ENCODE measurements around the gene SDF2. TPM values are rescaled to one million over a fixed set of nuclear protein-coding genes. Genes with fewer than 3 reads are reported as not detected.

The SDF2 gene
- polyA plus RNA-seq, 1 of the 3 experiments (the other 2 are of a cell fraction), result 108 TPM

GRCh38 chr17:28645576-28645939 lies 16.1 kb downstream of the SDF2 start:
- TF ChIP-seq ELF1 (IDR thresholded peaks at IDR 0.05), result no peak
- no peak for TF ChIP-seq TEAD4 (IDR thresholded peaks at IDR 0.05; ENCODE audit: borderline replicate concordance, insufficient read depth)
- no peak for TF ChIP-seq NFIC (IDR thresholded peaks at IDR 0.05; ENCODE audit: borderline replicate concordance)
- no peak for TF ChIP-seq NRF1 (IDR thresholded peaks at IDR 0.05; ENCODE audit: low read depth, low read length)
- no peak for TF ChIP-seq REST (IDR thresholded peaks at IDR 0.05; ENCODE audit: low read depth, low read length)
- no peak for TF ChIP-seq EP300 (IDR thresholded peaks at IDR 0.05; ENCODE audit: borderline replicate concordance in 1 of 2, low read depth in 1 of 2, low read length in 1 of 2)
- TF ChIP-seq GATA2 (CRISPR knock-in tag; IDR thresholded peaks at IDR 0.05), result no peak
- no peak for TF ChIP-seq JUND (IDR thresholded peaks at IDR 0.05)
- TF ChIP-seq RAD21 (IDR thresholded peaks at IDR 0.05; ENCODE audit: low read length), result no peak
- no peak for TF ChIP-seq PBX3 (IDR thresholded peaks at IDR 0.05)
- no peak for TF ChIP-seq TCF12 (IDR thresholded peaks at IDR 0.05)
- no peak for TF ChIP-seq POLR2AphosphoS5 (IDR thresholded peaks at IDR 0.05; ENCODE audit: low read depth, low read length)
- TF ChIP-seq, protein P1, sequence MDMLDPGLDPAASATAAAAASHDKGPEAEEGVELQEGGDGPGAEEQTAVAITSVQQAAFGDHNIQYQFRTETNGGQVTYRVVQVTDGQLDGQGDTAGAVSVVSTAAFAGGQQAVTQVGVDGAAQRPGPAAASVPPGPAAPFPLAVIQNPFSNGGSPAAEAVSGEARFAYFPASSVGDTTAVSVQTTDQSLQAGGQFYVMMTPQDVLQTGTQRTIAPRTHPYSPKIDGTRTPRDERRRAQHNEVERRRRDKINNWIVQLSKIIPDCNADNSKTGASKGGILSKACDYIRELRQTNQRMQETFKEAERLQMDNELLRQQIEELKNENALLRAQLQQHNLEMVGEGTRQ (IDR thresholded peaks at IDR 0.05; ENCODE audit: borderline replicate concordance, low read depth, low read length), result no peak
- TF ChIP-seq, protein P2, sequence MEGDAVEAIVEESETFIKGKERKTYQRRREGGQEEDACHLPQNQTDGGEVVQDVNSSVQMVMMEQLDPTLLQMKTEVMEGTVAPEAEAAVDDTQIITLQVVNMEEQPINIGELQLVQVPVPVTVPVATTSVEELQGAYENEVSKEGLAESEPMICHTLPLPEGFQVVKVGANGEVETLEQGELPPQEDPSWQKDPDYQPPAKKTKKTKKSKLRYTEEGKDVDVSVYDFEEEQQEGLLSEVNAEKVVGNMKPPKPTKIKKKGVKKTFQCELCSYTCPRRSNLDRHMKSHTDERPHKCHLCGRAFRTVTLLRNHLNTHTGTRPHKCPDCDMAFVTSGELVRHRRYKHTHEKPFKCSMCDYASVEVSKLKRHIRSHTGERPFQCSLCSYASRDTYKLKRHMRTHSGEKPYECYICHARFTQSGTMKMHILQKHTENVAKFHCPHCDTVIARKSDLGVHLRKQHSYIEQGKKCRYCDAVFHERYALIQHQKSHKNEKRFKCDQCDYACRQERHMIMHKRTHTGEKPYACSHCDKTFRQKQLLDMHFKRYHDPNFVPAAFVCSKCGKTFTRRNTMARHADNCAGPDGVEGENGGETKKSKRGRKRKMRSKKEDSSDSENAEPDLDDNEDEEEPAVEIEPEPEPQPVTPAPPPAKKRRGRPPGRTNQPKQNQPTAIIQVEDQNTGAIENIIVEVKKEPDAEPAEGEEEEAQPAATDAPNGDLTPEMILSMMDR (IDR thresholded peaks at IDR 0.05), result no peak
- TF ChIP-seq EZH2phosphoT487 (IDR thresholded peaks at IDR 0.05; ENCODE audit: borderline replicate concordance, low read depth), result no peak
- no peak for TF ChIP-seq SIN3A (IDR thresholded peaks at IDR 0.05; ENCODE audit: borderline replicate concordance, low read depth, low read length)
- no peak for TF ChIP-seq FOSL2 (IDR thresholded peaks at IDR 0.05; ENCODE audit: borderline replicate concordance, low read depth)
- TF ChIP-seq YY1 (IDR thresholded peaks at IDR 0.05; ENCODE audit: low read depth), result no peak
- no peak for TF ChIP-seq SMC3 (IDR thresholded peaks at IDR 0.05; ENCODE audit: low read depth, low read length)
- no peaks in the 10 kb centered on the region for H3K27me3 ChIP-seq (ENCODE audit: insufficient read depth)
- WGBS (ENCODE audit: low lambda C conversion rate), result 51% methylated on average over 8 of the region's 8 CpGs
- H3K4me2 ChIP-seq, result peak overlapping the region; percentile 97
- H2AFZ ChIP-seq (ENCODE audit: low read depth), result peak overlapping the region; percentile 74
- H3K9me2 ChIP-seq, result no peaks in the 10 kb centered on the region
- H3F3A ChIP-seq (replicated peaks; ENCODE audit: insufficient read depth), result peaks cover 35% of the 10 kb centered on the region
- peaks cover 9% of the 10 kb centered on the region for H4K20me1 ChIP-seq (ENCODE audit: insufficient read depth)
- H3K79me2 ChIP-seq (ENCODE audit: insufficient read depth), result peaks cover 55% of the 10 kb centered on the region
- H3K36me3 ChIP-seq (replicated peaks in 1 of 2; ENCODE audit: control insufficient read depth in 1 of 2, insufficient read depth in 2 of 2, low read length in 1 of 2), result peaks cover 32 to 44% of the 10 kb centered on the region in 2 experiments
- ChIA-PET CTCF (interaction anchor here (0.5 to 4.1 kb wide), 16 partner anchors 11 to 410 kb away, joined by 3 to 50 read pairs (median 4); partner anchors contain the start of genes NEK8, SDF2, SUPT6H and TLCD1), POLR2A (interaction anchor here (0.9 to 1.7 kb wide), 4 partner anchors 11 to 74 kb away, joined by 3 to 7 read pairs (median 5); partner anchors contain the start of genes RPL23A, SDF2 and SUPT6H)
- H3K4me3 ChIP-seq (ENCODE audit: low read depth in 2 of 2, low read length in 1 of 2), result peak overlapping the region; percentile 67 to 95
- H3K9me3 ChIP-seq, result no peaks in the 10 kb centered on the region
- H3K4me1 ChIP-seq (ENCODE audit: control insufficient read depth in 1 of 2, insufficient read depth in 2 of 2, low read depth in 1 of 2, low read length in 1 of 2), result peaks cover 6 to 14% of the 10 kb centered on the region in 2 experiments; a peak in 3 of 4 replicates
- H3K9ac ChIP-seq, result peak overlapping the region; percentile 72
- DNase-seq, result no peak
- H3K27ac ChIP-seq (ENCODE audit: low read depth in 2 of 2, low read length in 1 of 2), result peak overlapping the region; percentile 60 to 85

Measured in SK-N-SH (cell line).